NCI-H774 (cell line): ENCODE measurements around the gene KRTAP4-1.
"Not testable (repeated sequence)": the region's sequence is repeated elsewhere in the genome, so short reads cannot be mapped to it uniquely, and the experiment has no call there.

Experiments used
- DNase-seq: peaks from one replicate; lab custom pipeline; 2025; lab: John Stamatoyannopoulos, UW

Gene KRTAP4-1

GRCh38 chr17:41184480-41184961, at the start of gene KRTAP4-1:
KRTAP4-1 (minus strand) TSS chr17:41184911; CDS start chr17:41184854, 57 bp downstream.
- no peak for DNase-seq

GRCh38 chr17:41232399-41233105, 47.8 kb upstream of the KRTAP4-1 start, which contains the start of gene KRTAP9-3:
KRTAP9-3 (plus strand) TSS chr17:41232449; CDS start chr17:41232502, 53 bp downstream.
- DNase-seq: peak; percentile 76

GRCh38 chr17:41231731-41232130, 47.0 kb upstream of the KRTAP4-1 start:
- DNase-seq: no peak

GRCh38 chr17:41230094-41230493, 45.4 kb upstream of the KRTAP4-1 start:
- DNase-seq: no peak

GRCh38 chr17:41226598-41227095, 41.9 kb upstream of the KRTAP4-1 start, which contains the start of gene KRTAP9-2:
KRTAP9-2 (plus strand) TSS chr17:41226648; CDS start chr17:41226655, 7 bp downstream.
- not testable (repeated sequence) for DNase-seq

GRCh38 chr17:41226051-41226450, 41.3 kb upstream of the KRTAP4-1 start:
- DNase-seq: no peak

- no peak for DNase-seq
These were observed 39.1 kb upstream of the KRTAP4-1 start for GRCh38 chr17:41223821-41224220.

GRCh38 chr17:41215681-41216080, 31.0 kb upstream of the KRTAP4-1 start:
- DNase-seq: no peak

- peak; percentile 94 for DNase-seq
These were observed 27.9 kb upstream of the KRTAP4-1 start for GRCh38 chr17:41212524-41213169.

GRCh38 chr17:41211845-41212466, 27.2 kb upstream of the KRTAP4-1 start:
- DNase-seq: peak; percentile 87

GRCh38 chr17:41199421-41200078, 14.8 kb upstream of the KRTAP4-1 start:
- no peak for DNase-seq

GRCh38 chr17:41196068-41196467, 11.4 kb upstream of the KRTAP4-1 start:
- DNase-seq: no peak

- DNase-seq: peak; percentile 37
These were observed 5.6 kb upstream of the KRTAP4-1 start for GRCh38 chr17:41190328-41190727.

GRCh38 chr17:41189837-41190318, 5.2 kb upstream of the KRTAP4-1 start, which contains the start of gene KRTAP9-1:
KRTAP9-1 (plus strand) TSS chr17:41189887; CDS start chr17:41189887, 0 bp downstream.
- DNase-seq: not testable (repeated sequence)

GRCh38 chr17:41186872-41187271, 2.2 kb upstream of the KRTAP4-1 start:
- no peak for DNase-seq

- DNase-seq: no peak
These were observed 290 bp upstream of the KRTAP4-1 start for GRCh38 chr17:41185001-41185400.

- no peak for DNase-seq
These were observed 5.7 kb downstream of the KRTAP4-1 start for GRCh38 chr17:41178843-41179616.

GRCh38 chr17:41178341-41178740, 6.4 kb downstream of the KRTAP4-1 start:
- no peak for DNase-seq

GRCh38 chr17:41177727-41178271, 6.9 kb downstream of the KRTAP4-1 start, which contains the start of gene KRTAP4-2:
KRTAP4-2 (minus strand) TSS chr17:41178221; CDS start chr17:41178164, 57 bp downstream.
- no peak for DNase-seq

- no peak for DNase-seq
These were observed 7.8 kb downstream of the KRTAP4-1 start for GRCh38 chr17:41176744-41177387.
